Measurements from ENCODE around the gene ZDHHC8. TPM values are rescaled to one million over a fixed set of nuclear protein-coding genes. Genes with fewer than 3 reads are reported as not detected.

Gene ZDHHC8
- total and polyA plus RNA-seq, 12 donors: 5.7 to 109 (median 36.1) TPM

DNA sequence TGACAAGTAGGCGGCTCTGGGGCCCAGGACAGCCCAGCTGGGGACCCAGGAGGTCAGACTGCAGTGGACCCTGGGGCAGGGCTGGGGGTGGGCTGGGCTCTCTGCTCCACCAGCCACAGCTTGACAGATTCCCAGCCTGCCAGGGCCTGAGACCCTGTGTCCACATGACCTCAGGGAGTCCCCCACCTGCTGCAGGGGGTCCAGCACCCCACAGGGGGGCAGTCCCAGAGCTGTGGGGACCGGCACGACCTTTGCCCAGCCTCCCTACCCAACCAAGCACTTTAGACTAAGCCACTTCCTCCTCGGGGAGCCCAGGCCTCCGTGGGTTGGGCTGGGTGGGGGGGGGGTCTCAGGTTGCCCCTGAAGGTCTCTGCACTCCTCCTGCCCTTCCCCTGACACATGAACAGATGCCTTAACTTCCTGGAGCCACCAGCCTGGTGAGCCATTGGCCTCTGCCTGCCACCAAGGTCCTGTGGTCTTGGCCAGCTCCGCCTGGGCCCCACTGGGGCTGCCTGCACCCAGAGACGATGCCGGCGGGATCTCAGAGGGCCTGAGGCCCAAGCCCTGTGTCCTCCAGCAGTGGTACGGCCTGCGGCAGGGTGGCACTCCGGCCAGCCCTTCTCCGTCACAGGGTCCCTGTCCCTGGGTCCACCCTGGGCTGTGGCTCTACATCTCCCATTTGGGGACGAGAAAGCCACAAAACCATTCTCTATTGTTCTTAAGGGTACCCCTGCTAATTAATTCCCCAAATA lies 15.8 kb downstream of the ZDHHC8 start:
- Histone ChIP-seq H3K27ac (no peak overlapping the region), H3K27me3 (no peaks in the 10 kb centered on the region), H3K4me1 (replicated peaks in 1 of 2) (no peaks in the 10 kb centered on the region), H3K4me3 (no peak overlapping the region), H3K36me3 (replicated peaks in 1 of 2) (no peaks in the 10 kb centered on the region), H3K9me3 (replicated peaks in 1 of 3) (no peaks in the 10 kb centered on the region)
- 73 to 89% (median 75%) methylated on average over 8 to 14 of the region's 14 CpGs for WGBS, 4 donors
- TF ChIP-seq, protein P1, sequence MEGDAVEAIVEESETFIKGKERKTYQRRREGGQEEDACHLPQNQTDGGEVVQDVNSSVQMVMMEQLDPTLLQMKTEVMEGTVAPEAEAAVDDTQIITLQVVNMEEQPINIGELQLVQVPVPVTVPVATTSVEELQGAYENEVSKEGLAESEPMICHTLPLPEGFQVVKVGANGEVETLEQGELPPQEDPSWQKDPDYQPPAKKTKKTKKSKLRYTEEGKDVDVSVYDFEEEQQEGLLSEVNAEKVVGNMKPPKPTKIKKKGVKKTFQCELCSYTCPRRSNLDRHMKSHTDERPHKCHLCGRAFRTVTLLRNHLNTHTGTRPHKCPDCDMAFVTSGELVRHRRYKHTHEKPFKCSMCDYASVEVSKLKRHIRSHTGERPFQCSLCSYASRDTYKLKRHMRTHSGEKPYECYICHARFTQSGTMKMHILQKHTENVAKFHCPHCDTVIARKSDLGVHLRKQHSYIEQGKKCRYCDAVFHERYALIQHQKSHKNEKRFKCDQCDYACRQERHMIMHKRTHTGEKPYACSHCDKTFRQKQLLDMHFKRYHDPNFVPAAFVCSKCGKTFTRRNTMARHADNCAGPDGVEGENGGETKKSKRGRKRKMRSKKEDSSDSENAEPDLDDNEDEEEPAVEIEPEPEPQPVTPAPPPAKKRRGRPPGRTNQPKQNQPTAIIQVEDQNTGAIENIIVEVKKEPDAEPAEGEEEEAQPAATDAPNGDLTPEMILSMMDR (IDR thresholded peaks at IDR 0.05): no peak
- TF ChIP-seq POLR2A (IDR thresholded peaks at IDR 0.05): no peak
- no peak for DNase-seq
- intact Hi-C loops (cut with DNase I): no loop called here

DNA sequence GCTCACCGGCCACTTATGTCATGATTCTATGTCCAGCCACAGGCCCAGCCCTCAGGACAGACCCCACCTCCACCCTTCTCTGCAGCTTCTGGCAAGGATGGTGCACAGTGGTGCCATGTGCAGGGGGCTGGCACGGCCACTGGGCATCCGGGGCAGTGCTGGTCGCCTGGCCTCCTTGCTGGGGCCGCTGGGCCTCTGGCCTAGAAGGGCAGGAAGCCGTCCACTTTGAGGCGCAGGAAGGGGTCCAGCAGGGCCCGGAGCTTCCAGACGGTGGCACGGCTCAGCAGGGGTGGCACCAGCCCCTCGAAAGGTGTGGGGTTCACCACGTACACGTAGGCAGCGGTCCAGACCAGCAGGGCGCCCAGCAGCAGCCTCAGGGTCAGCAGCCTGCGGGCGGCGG lies 16.8 kb downstream of the ZDHHC8 start:
- Histone ChIP-seq H3K27me3 (no peaks in the 10 kb centered on the region), H3K27ac (no peak overlapping the region), H3K9me3 (replicated peaks in 1 of 3) (no peaks in the 10 kb centered on the region), H3K4me1 (replicated peaks in 1 of 2) (no peaks in the 10 kb centered on the region), H3K4me3 (no peak overlapping the region), H3K36me3 (replicated peaks in 1 of 2) (no peaks in the 10 kb centered on the region)
- DNase-seq: no peak
- intact Hi-C loops (cut with DNase I): no loop called here
- TF ChIP-seq, protein P1 (IDR thresholded peaks at IDR 0.05): no peak
- no peak for TF ChIP-seq POLR2A (IDR thresholded peaks at IDR 0.05)
- 76 to 82% (median 79%) methylated on average over 3 to 18 of the region's 18 CpGs for WGBS, 4 donors

DNA sequence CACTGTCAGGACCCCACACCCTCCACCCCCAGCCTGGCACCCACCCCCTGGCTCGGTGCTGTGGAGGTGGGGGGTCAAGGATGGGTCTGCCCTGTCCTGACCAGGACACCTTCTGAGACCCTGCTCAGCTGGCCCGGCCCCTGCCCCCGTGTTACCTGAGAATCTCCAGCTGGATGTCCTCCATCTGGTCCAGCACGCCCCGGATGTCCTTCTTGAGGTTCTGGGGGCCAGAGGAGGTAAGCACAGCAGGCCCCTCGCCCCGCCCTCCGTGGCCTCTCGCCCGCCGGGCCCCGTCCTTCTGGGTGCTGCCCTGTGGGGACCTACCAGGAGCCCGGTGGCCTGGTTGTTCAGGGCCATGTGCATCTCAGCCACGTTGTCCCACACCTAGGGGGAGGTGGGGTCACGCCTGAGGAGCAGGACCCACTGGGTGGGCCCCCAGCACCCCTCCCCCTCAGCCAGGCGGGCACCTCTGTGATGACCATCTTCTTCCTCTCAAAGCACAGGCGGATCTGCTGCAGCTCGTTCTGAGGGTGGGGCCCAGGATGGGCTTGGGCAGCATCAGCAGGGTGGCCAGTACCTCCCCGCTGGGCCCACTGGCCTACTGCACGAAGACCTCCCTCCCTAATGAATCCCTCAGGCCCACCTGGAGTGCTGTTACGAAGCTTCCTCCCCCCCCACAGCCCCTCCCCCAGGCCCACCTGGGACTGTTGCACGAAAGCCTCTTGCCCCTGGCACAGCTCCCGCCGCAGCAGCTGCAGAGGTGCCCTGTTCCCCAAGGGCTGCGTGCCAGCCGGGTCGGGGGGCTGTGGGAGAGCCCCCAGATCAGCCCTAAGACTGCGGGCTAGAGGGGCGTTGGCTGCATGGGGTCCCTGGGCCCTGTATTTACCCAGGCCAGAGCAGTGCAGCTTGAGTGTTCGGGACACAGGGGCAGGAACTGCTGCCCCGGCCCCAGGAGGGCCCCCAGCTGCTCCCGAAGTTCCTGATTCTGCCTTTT lies 17.9 kb downstream of the ZDHHC8 start:
- TF ChIP-seq, protein P1 (IDR thresholded peaks at IDR 0.05): no peak
- no peak for TF ChIP-seq POLR2A (IDR thresholded peaks at IDR 0.05)
- intact Hi-C loops (cut with DNase I): no loop called here

More for the DNA sequence above, 17.9 kb downstream of the ZDHHC8 start:
- Histone ChIP-seq H3K9me3 (replicated peaks in 1 of 3) (no peaks in the 10 kb centered on the region), H3K4me1 (replicated peaks in 1 of 2) (no peaks in the 10 kb centered on the region), H3K4me3 (no peak overlapping the region), H3K27me3 (no peaks in the 10 kb centered on the region), H3K36me3 (replicated peaks in 1 of 2) (no peaks in the 10 kb centered on the region), H3K27ac (no peak overlapping the region)
- DNase-seq: no peak
- WGBS, 4 donors: 69 to 74% (median 70%) methylated on average over 2 to 32 of the region's 32 CpGs
